ENCODE results near the gene PHACTR4.
A peak's percentile ranks its signal among the peaks of the same experiment; 100 is the strongest.
"Not testable (repeated sequence)": the region's sequence is repeated elsewhere in the genome, so short reads cannot be mapped to it uniquely, and the experiment has no call there.

PHACTR4 gene

GRCh38 chr1:28518000-28518744 lies 148.6 kb downstream of the PHACTR4 start:
- H3K4me3 ChIP-seq (ENCODE audit: low read depth, low read length), result peak overlapping the region; percentile 86
- TF ChIP-seq CTCF (IDR thresholded peaks at IDR 0.05; ENCODE audit: borderline replicate concordance, insufficient read depth, low read depth, low read length), result peak; percentile 94

- peak overlapping the region; percentile 86 for H3K4me3 ChIP-seq (ENCODE audit: low read depth, low read length)
Observed at GRCh38 chr1:28518745-28519341, 149.3 kb downstream of the PHACTR4 start.

GRCh38 chr1:28519946-28520725 lies 150.6 kb downstream of the PHACTR4 start:
- no peak overlapping the region for H3K4me3 ChIP-seq (ENCODE audit: low read depth, low read length)
- no peak for TF ChIP-seq CTCF (IDR thresholded peaks at IDR 0.05; ENCODE audit: borderline replicate concordance, insufficient read depth, low read depth, low read length)

More at GRCh38 chr1:28518745-28519341, 149.3 kb downstream of the PHACTR4 start:
- no peak for TF ChIP-seq CTCF (IDR thresholded peaks at IDR 0.05; ENCODE audit: borderline replicate concordance, insufficient read depth, low read depth, low read length)

- not testable (repeated sequence) for H3K4me3 ChIP-seq (ENCODE audit: low read depth, low read length)
Observed at GRCh38 chr1:28520796-28521195, 151.3 kb downstream of the PHACTR4 start.

- H3K4me3 ChIP-seq (ENCODE audit: low read depth, low read length), result no peak overlapping the region
- TF ChIP-seq CTCF (IDR thresholded peaks at IDR 0.05; ENCODE audit: borderline replicate concordance, insufficient read depth, low read depth, low read length), result no peak
Observed at GRCh38 chr1:28521502-28522164, 152.1 kb downstream of the PHACTR4 start.

GRCh38 chr1:28522537-28522936 lies 153.0 kb downstream of the PHACTR4 start:
- H3K4me3 ChIP-seq (ENCODE audit: low read depth, low read length), result not testable (repeated sequence)

GRCh38 chr1:28525002-28525642 lies 155.6 kb downstream of the PHACTR4 start:
- not testable (repeated sequence) for H3K4me3 ChIP-seq (ENCODE audit: low read depth, low read length)

- no peak for TF ChIP-seq CTCF (IDR thresholded peaks at IDR 0.05; ENCODE audit: borderline replicate concordance, insufficient read depth, low read depth, low read length)
- no peak overlapping the region for H3K4me3 ChIP-seq (ENCODE audit: low read depth, low read length)
Observed at GRCh38 chr1:28526886-28527285, 157.3 kb downstream of the PHACTR4 start.
